ACHN (cell line): ENCODE results near the gene HADHA.
"Not testable (repeated sequence)": the region's sequence is repeated elsewhere in the genome, so short reads cannot be mapped to it uniquely, and the experiment has no call there.

Experiments
- DNase-seq: peaks from one replicate; pipeline ENCODE4 v3.0.0-alpha.2; 2015
- in situ Hi-C: cut with HindIII; loops from 2 replicates; pipeline ENCODE4 v1.10.0; 2017; ENCODE audit warnings: low sequenced_read_pairs, low pct_ligation_motif_present, low pct_unique_long_range_greater_than_20kb

HADHA gene

GRCh38 chr2:26179446-26179913 lies 65.0 kb downstream of the HADHA start:
- DNase-seq = no peak
- in situ Hi-C loops = no loop called here

- peak; percentile 39 for DNase-seq
- in situ Hi-C loops = no loop called here
Measured at GRCh38 chr2:26178746-26179436, 65.5 kb downstream of the HADHA start.

- DNase-seq = no peak
- in situ Hi-C loops = no loop called here
Measured at GRCh38 chr2:26178246-26178645, 66.2 kb downstream of the HADHA start.

GRCh38 chr2:26177122-26177521 lies 67.3 kb downstream of the HADHA start:
- DNase-seq = no peak
- in situ Hi-C loops = no loop called here

GRCh38 chr2:26176279-26176615 lies 68.2 kb downstream of the HADHA start:
- DNase-seq = no peak
- in situ Hi-C loops = no loop called here

GRCh38 chr2:26175466-26176278 lies 68.8 kb downstream of the HADHA start:
- in situ Hi-C loops = no loop called here
- DNase-seq = no peak

GRCh38 chr2:26174691-26175465 lies 69.6 kb downstream of the HADHA start:
- in situ Hi-C loops = no loop called here
- no peak for DNase-seq

- no peak for DNase-seq
- in situ Hi-C loops = no loop called here
Measured at GRCh38 chr2:26173776-26174482, 70.5 kb downstream of the HADHA start.

- peak; percentile 13 for DNase-seq
- in situ Hi-C loops = no loop called here
Measured at GRCh38 chr2:26172871-26173775, 71.3 kb downstream of the HADHA start, which contains the start of gene GAREM2. TSS of gene GAREM2 (plus strand) at chr2:26173088. CDS start at chr2:26173221, 133 bp downstream.

GRCh38 chr2:26172189-26172870 lies 72.1 kb downstream of the HADHA start:
- DNase-seq = no peak
- in situ Hi-C loops = no loop called here

GRCh38 chr2:26170795-26171194 lies 73.6 kb downstream of the HADHA start:
- in situ Hi-C loops = no loop called here
- no peak for DNase-seq

- in situ Hi-C loops = no loop called here
- no peak for DNase-seq
Measured at GRCh38 chr2:26169681-26170414, 74.6 kb downstream of the HADHA start.

- DNase-seq = no peak
- in situ Hi-C loops = no loop called here
Measured at GRCh38 chr2:26169226-26169625, 75.2 kb downstream of the HADHA start.

- no peak for DNase-seq
- in situ Hi-C loops = no loop called here
Measured at GRCh38 chr2:26168785-26169184, 75.6 kb downstream of the HADHA start.

GRCh38 chr2:26166541-26166940 lies 77.9 kb downstream of the HADHA start:
- in situ Hi-C loops, DNase-seq: not testable (repeated sequence)

- in situ Hi-C loops = no loop called here
Measured at GRCh38 chr2:26165403-26165802, 79.0 kb downstream of the HADHA start.

More at GRCh38 chr2:26165403-26165802, 79.0 kb downstream of the HADHA start:
- DNase-seq = no peak
